Measurements from ENCODE around the gene NCR2.
"Not testable (repeated sequence)": the region's sequence is repeated elsewhere in the genome, so short reads cannot be mapped to it uniquely, and the experiment has no call there.

NCR2 gene

GRCh38 chr6:41291717-41292116 lies 43.7 kb upstream of the NCR2 start:
- Mint-ChIP-seq H3K4me3 (no peak overlapping the region), H3K9me3 (peaks cover 7% of the 10 kb centered on the region), H3K27ac (no peak overlapping the region), H3K4me1 (no peaks in the 10 kb centered on the region), H3K27me3 (ENCODE audit: low read depth) (peaks cover 4% of the 10 kb centered on the region), H3K36me3 (ENCODE audit: low read depth) (no peaks in the 10 kb centered on the region)
- no peak for TF ChIP-seq CTCF (IDR thresholded peaks at IDR 0.05; ENCODE audit: unreplicated experiment in 3 of 3)

GRCh38 chr6:41294214-41294872 lies 41.1 kb upstream of the NCR2 start:
- Mint-ChIP-seq H3K9me3 (peaks cover 20% of the 10 kb centered on the region), H3K36me3 (ENCODE audit: low read depth) (no peaks in the 10 kb centered on the region), H3K27ac (no peak overlapping the region), H3K27me3 (ENCODE audit: low read depth) (peaks cover 4% of the 10 kb centered on the region), H3K4me3 (no peak overlapping the region), H3K4me1 (no peaks in the 10 kb centered on the region)
- TF ChIP-seq CTCF (IDR thresholded peaks at IDR 0.05; ENCODE audit: unreplicated experiment in 3 of 3), result no peak

GRCh38 chr6:41297248-41297647 lies 38.2 kb upstream of the NCR2 start:
- not testable (repeated sequence) for H3K4me3 Mint-ChIP-seq; H3K36me3 Mint-ChIP-seq (ENCODE audit: low read depth); H3K4me1 Mint-ChIP-seq; H3K27ac Mint-ChIP-seq; H3K27me3 Mint-ChIP-seq (ENCODE audit: low read depth)
- H3K9me3 Mint-ChIP-seq, result peaks cover 33% of the 10 kb centered on the region

- no peaks in the 10 kb centered on the region for H3K36me3 Mint-ChIP-seq (ENCODE audit: low read depth)
- TF ChIP-seq CTCF (IDR thresholded peaks at IDR 0.05; ENCODE audit: unreplicated experiment in 3 of 3), result no peak
- H3K27me3 Mint-ChIP-seq (ENCODE audit: low read depth), result peaks cover 10% of the 10 kb centered on the region
- no peak overlapping the region for H3K4me3 Mint-ChIP-seq
- peaks cover 38% of the 10 kb centered on the region for H3K9me3 Mint-ChIP-seq
- no peaks in the 10 kb centered on the region for H3K4me1 Mint-ChIP-seq
- no peak overlapping the region for H3K27ac Mint-ChIP-seq
These were observed 36.5 kb upstream of the NCR2 start for GRCh38 chr6:41298785-41299502.

GRCh38 chr6:41302638-41303037 lies 32.8 kb upstream of the NCR2 start:
- peaks cover 29% of the 10 kb centered on the region for H3K27me3 Mint-ChIP-seq (ENCODE audit: low read depth)
- no peak overlapping the region for H3K27ac Mint-ChIP-seq
- TF ChIP-seq CTCF (IDR thresholded peaks at IDR 0.05; ENCODE audit: unreplicated experiment in 3 of 3), result no peak
- no peaks in the 10 kb centered on the region for H3K4me1 Mint-ChIP-seq
- H3K36me3 Mint-ChIP-seq (ENCODE audit: low read depth), result no peaks in the 10 kb centered on the region
- H3K4me3 Mint-ChIP-seq, result no peak overlapping the region
- H3K9me3 Mint-ChIP-seq, result peaks cover 28% of the 10 kb centered on the region

- H3K4me1 Mint-ChIP-seq, result no peaks in the 10 kb centered on the region
- H3K36me3 Mint-ChIP-seq (ENCODE audit: low read depth), result no peaks in the 10 kb centered on the region
- no peak overlapping the region for H3K27ac Mint-ChIP-seq
- H3K9me3 Mint-ChIP-seq, result peaks cover 10% of the 10 kb centered on the region
- H3K4me3 Mint-ChIP-seq, result no peak overlapping the region
- TF ChIP-seq CTCF (IDR thresholded peaks at IDR 0.05; ENCODE audit: unreplicated experiment in 3 of 3), result peak; percentile 65 to 70 (median 69)
- peaks cover 23% of the 10 kb centered on the region for H3K27me3 Mint-ChIP-seq (ENCODE audit: low read depth)
These were observed 29.1 kb upstream of the NCR2 start for GRCh38 chr6:41306187-41306854.
